GM18870 (cell line): ENCODE results near the gene FNDC3B.

Experiments
- ATAC-seq: cut with Tn5 transposase; IDR thresholded peaks from one replicate; pipeline ENCODE4 v1.9.1; 2021; ENCODE audit warnings: moderate library complexity; ENCODE audit not compliant: unreplicated experiment

Gene FNDC3B

GRCh38 chr3:172071780-172072330 lies 32.5 kb downstream of the FNDC3B start:
- no peak for ATAC-seq

- ATAC-seq: no peak
Measured at GRCh38 chr3:172072543-172072942, 33.2 kb downstream of the FNDC3B start.

- ATAC-seq: no peak
Measured at GRCh38 chr3:172073262-172073915, 34.0 kb downstream of the FNDC3B start.

- no peak for ATAC-seq
Measured at GRCh38 chr3:172074032-172074431, 34.7 kb downstream of the FNDC3B start.

GRCh38 chr3:172074586-172074985 lies 35.2 kb downstream of the FNDC3B start:
- no peak for ATAC-seq

GRCh38 chr3:172076212-172076611 lies 36.8 kb downstream of the FNDC3B start:
- no peak for ATAC-seq

- no peak for ATAC-seq
Measured at GRCh38 chr3:172077197-172077757, 37.9 kb downstream of the FNDC3B start.

- no peak for ATAC-seq
Measured at GRCh38 chr3:172078244-172078643, 38.9 kb downstream of the FNDC3B start.

- no peak for ATAC-seq
Measured at GRCh38 chr3:172078721-172079120, 39.3 kb downstream of the FNDC3B start.

- ATAC-seq: no peak
Measured at GRCh38 chr3:172079326-172079976, 40.1 kb downstream of the FNDC3B start.

- no peak for ATAC-seq
Measured at GRCh38 chr3:172080503-172080902, 41.1 kb downstream of the FNDC3B start.

- ATAC-seq: no peak
Measured at GRCh38 chr3:172082269-172082668, 42.9 kb downstream of the FNDC3B start.

GRCh38 chr3:172082820-172083513 lies 43.6 kb downstream of the FNDC3B start:
- no peak for ATAC-seq

- no peak for ATAC-seq
Measured at GRCh38 chr3:172083995-172084409, 44.6 kb downstream of the FNDC3B start.

- ATAC-seq: no peak
Measured at GRCh38 chr3:172084871-172085556, 45.6 kb downstream of the FNDC3B start.

GRCh38 chr3:172085557-172085895 lies 46.1 kb downstream of the FNDC3B start:
- ATAC-seq: no peak

GRCh38 chr3:172086071-172086470 lies 46.7 kb downstream of the FNDC3B start:
- no peak for ATAC-seq

GRCh38 chr3:172087198-172087597 lies 47.8 kb downstream of the FNDC3B start:
- no peak for ATAC-seq

- ATAC-seq: peak; percentile 81
Measured at GRCh38 chr3:172087602-172088580, 48.5 kb downstream of the FNDC3B start.

GRCh38 chr3:172089250-172089649 lies 49.9 kb downstream of the FNDC3B start:
- ATAC-seq: no peak
